ENCODE measurements around the gene FBN1.

- TF ChIP-seq CTCF (IDR thresholded peaks at IDR 0.05) (no peak), POLR2A (IDR thresholded peaks at IDR 0.05) (no peak)
These were observed 79.7 kb downstream of the FBN1 start for GRCh38 chr15:48565560-48566482.
